ENCODE results near the gene KCNA10.
"Not testable (repeated sequence)": the region's sequence is repeated elsewhere in the genome, so short reads cannot be mapped to it uniquely, and the experiment has no call there.

Gene KCNA10

GRCh38 chr1:110533230-110533629 is 14.3 kb upstream of the KCNA10 start:
- no peak for DNase-seq

GRCh38 chr1:110529011-110529410 is 10.0 kb upstream of the KCNA10 start:
- DNase-seq, result no peak

- DNase-seq, result no peak
Measured at GRCh38 chr1:110526201-110526780, 7.3 kb upstream of the KCNA10 start.

- no peak for DNase-seq
Measured at GRCh38 chr1:110525249-110525595, 6.2 kb upstream of the KCNA10 start.

GRCh38 chr1:110524311-110525248 is 5.6 kb upstream of the KCNA10 start:
- peak; percentile 30 for DNase-seq

- no peak for DNase-seq
Measured at GRCh38 chr1:110523011-110523410, 4.0 kb upstream of the KCNA10 start.

GRCh38 chr1:110522560-110522959 is 3.6 kb upstream of the KCNA10 start:
- DNase-seq, result no peak

- no peak for DNase-seq
Measured at GRCh38 chr1:110520827-110521226, 1.9 kb upstream of the KCNA10 start.

GRCh38 chr1:110515891-110516290 is 3.1 kb downstream of the KCNA10 start:
- no peak for DNase-seq

- no peak for DNase-seq
Measured at GRCh38 chr1:110515041-110515440, 3.9 kb downstream of the KCNA10 start.

- DNase-seq, result no peak
Measured at GRCh38 chr1:110513511-110513910, 5.5 kb downstream of the KCNA10 start.

GRCh38 chr1:110511436-110511835 is 7.5 kb downstream of the KCNA10 start:
- no peak for DNase-seq

GRCh38 chr1:110510921-110511320 is 8.1 kb downstream of the KCNA10 start:
- not testable (repeated sequence) for DNase-seq

GRCh38 chr1:110509655-110510054 is 9.3 kb downstream of the KCNA10 start:
- no peak for DNase-seq

- no peak for DNase-seq
Measured at GRCh38 chr1:110508028-110508940, 10.7 kb downstream of the KCNA10 start.

GRCh38 chr1:110506541-110506940 is 12.4 kb downstream of the KCNA10 start:
- DNase-seq, result no peak

GRCh38 chr1:110505596-110505995 is 13.4 kb downstream of the KCNA10 start:
- DNase-seq, result no peak

GRCh38 chr1:110504226-110504625 is 14.7 kb downstream of the KCNA10 start:
- no peak for DNase-seq

- no peak for DNase-seq
Measured at GRCh38 chr1:110503471-110503870, 15.5 kb downstream of the KCNA10 start.

- no peak for DNase-seq
Measured at GRCh38 chr1:110502402-110503151, 16.4 kb downstream of the KCNA10 start.

- no peak for DNase-seq
Measured at GRCh38 chr1:110501488-110502132, 17.4 kb downstream of the KCNA10 start.

GRCh38 chr1:110498270-110498669 is 20.7 kb downstream of the KCNA10 start:
- DNase-seq, result no peak

All from central memory CD4-positive, alpha-beta T cell (primary cell).